ENCODE data around the gene FBXL12. TPM values are rescaled to one million over a fixed set of nuclear protein-coding genes. Genes with fewer than 3 reads are reported as not detected.
"Not testable (repeated sequence)": the region's sequence is repeated elsewhere in the genome, so short reads cannot be mapped to it uniquely, and the experiment has no call there.

Gene FBXL12
- total and polyA plus RNA-seq, 5 experiments from 2014 or later, result 8.3 to 42.1 (median 15.6) TPM

DNA sequence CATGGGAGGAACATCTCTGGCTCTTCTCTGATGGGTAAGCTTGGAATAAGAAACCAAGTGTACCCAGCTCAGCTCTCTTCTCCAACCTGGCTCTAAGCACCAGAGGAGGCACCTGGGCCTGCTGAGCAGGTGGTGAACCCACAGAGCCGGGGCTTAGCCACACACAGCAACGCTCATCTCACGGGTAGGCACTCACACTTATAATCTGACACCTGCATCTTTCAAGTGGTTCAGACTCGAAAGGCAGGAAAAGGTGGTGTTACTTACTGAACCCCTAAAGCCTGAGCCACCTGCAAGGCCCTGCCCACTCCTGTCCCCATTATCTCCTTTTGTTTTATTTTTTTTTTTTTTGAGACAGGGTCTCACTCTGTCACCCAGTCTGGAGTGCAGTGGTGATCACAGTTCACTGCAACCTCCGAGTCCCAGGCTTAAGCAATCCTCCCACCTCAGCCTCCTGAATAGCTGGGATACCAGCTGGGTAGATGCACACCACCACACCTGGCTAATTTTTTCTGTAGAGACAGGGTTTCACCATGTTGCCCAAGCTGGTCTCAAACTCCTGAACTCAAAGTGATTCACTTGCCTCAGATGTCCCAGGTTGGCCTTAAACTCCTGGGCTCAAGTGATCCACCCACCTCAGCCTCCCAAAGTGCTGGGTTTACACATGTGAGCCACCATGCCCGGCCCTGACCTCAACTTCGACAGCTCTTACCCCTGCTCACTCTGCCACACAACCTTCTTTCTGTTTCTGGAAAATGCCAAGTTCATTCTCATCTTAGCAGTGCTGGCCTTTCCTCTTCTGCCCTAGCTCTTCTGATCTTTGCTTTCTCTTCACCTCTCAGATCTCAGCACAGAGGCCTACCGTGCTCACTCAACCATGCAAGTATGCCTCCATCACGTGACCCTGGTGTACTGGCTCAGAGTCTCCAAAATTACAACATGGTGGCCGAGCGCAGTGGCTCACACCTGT is 9.7 kb downstream of the FBXL12 start:
- Mint-ChIP-seq H3K4me1 (peaks cover 14 to 48% (median 32%) of the 10 kb centered on the region in 4 donors), H3K9me3 (peaks cover 0 to 2% (median 0%) of the 10 kb centered on the region in 9 donors), H3K36me3 (peaks cover 0 to 25% (median 9%) of the 10 kb centered on the region in 3 donors), H3K27ac (peak overlapping the region; percentile 87 to 97 (median 91)), H3K27me3 (no peaks in the 10 kb centered on the region), H3K4me3 (peak overlapping the region in 9 of 10 donors; percentile 18 to 86 (median 53))
- peak in 8 of 10 donors; percentile 19 to 73 (median 42) for DNase-seq
- POLR2A ChIA-PET, result interaction anchor here (0.7 to 3.6 kb wide), 7 partner anchors 10 to 202 kb away, joined by 3 to 14 read pairs (median 4); partner anchors contain the start of genes FBXL12 and UBL5
- ATAC-seq, result peak; percentile 92 to 97

DNA sequence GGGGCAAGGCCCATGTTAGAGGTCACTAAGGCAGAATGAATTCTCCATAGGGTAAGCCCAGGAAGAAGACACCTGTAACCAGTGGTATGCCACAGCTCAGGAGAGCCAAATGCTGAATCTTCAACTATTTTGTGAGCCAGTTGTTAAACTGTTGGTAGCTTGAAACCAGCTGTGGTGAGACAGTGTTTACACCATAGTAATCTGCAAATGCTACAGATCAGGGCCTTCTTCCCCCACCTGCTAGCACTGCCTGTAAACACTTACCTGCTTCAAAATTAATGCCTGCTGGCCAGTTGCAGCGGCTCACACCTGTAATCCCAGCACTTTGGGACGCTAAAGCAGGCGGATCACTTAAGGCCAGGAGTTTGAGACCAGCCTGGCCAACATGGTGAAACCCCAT is 12.1 kb downstream of the FBXL12 start:
- Mint-ChIP-seq H3K4me1 (peaks cover 12 to 51% (median 32%) of the 10 kb centered on the region in 4 donors), H3K4me3 (no peak overlapping the region), H3K27ac (peak overlapping the region; percentile 43 to 95 (median 87)), H3K27me3 (no peaks in the 10 kb centered on the region), H3K36me3 (peaks cover 0 to 13% (median 7%) of the 10 kb centered on the region in 3 donors), H3K9me3 (no peaks in the 10 kb centered on the region)
- POLR2A ChIA-PET, result interaction anchor here (0.6 to 1.9 kb wide), 4 partner anchors 11 to 761 kb away, joined by 5 to 10 read pairs (median 5); partner anchors contain the start of gene FBXL12
- ATAC-seq (no peak), DNase-seq (no peak)

DNA sequence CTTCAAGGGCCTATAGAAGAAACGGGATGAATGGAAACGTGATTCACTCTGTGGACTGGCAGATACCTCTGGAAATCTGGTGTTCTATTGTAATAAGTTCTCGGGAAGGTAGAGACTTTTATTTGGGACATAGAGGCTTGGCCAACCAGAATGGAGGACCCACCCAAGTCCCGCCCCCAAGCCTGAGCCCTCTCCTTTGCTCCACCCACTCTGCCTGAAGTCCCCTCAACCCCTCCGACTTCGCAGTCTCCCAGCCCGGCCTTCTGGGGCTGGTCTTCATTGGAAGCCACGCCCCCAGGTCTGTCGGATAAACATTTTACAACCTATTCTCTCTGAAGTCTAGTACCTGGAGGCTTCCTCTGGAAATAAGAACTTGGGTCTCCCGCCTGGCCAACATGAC is 16.9 kb downstream of the FBXL12 start:
- H3K27me3 Mint-ChIP-seq, result no peaks in the 10 kb centered on the region
- H3K9me3 Mint-ChIP-seq, result no peaks in the 10 kb centered on the region
- POLR2A ChIA-PET, result no interaction called here
- no peak overlapping the region for H3K4me3 Mint-ChIP-seq
- H3K4me1 Mint-ChIP-seq, result peaks cover 2 to 35% (median 14%) of the 10 kb centered on the region in 4 donors
- H3K27ac Mint-ChIP-seq, result peak overlapping the region in 4 of 10 donors; percentile 14 to 80 (median 29)
- ATAC-seq (no peak), DNase-seq (no peak)
- peaks cover 0 to 2% (median 0%) of the 10 kb centered on the region in 3 donors for H3K36me3 Mint-ChIP-seq

DNA sequence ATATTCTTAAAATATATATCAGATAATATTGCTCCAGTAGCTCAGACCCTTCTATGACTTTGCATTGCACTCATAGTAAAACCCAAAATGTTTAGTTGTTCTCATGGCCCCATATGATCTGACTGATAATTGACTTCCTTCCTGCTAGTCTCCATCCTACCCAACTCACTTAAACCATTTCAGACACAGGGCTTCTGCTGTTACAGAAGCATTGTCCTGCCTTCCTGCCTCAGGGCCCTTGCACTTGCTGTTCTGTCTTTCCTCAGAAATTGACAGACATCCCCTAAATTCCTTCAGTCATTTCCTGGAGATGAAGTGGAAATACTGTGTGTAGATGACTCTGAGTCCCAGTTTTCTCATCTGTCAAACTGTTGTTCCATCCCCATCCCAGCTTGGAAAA is 19.7 kb downstream of the FBXL12 start:
- Mint-ChIP-seq H3K36me3 (peaks cover 0 to 2% (median 0%) of the 10 kb centered on the region in 3 donors), H3K27ac (peak overlapping the region in 5 of 10 donors; percentile 41 to 87 (median 55)), H3K4me3 (peak overlapping the region in 1 of 10 donors; percentile 42), H3K4me1 (peaks cover 7 to 32% (median 18%) of the 10 kb centered on the region in 4 donors), H3K9me3 (no peaks in the 10 kb centered on the region), H3K27me3 (no peaks in the 10 kb centered on the region)
- ATAC-seq (no peak), DNase-seq (no peak)
- POLR2A ChIA-PET, result interaction anchor here (0.6 to 2.1 kb wide), 5 partner anchors 10 to 536 kb away, joined by 3 to 10 read pairs (median 3); partner anchors contain the start of genes FBXL12 and PIN1

DNA sequence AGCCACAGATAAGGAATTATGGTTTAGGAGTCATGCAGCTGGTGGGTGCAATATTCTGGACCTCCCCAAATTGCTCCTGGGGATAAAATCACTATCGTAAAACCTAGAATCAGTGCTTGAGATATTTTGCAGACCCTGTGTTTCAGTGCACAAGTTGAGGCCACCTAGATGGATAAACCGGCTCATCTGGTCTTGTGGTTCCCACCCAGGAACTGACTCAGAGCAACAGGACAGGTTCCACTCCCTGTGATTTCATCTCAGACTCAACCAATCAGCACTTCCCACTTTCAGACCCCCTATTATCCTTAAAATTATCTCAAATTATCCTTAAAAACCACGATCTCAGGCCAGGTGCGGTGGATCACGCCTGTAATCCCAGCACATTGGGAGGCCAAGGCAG is 21.0 kb downstream of the FBXL12 start:
- Mint-ChIP-seq H3K36me3 (no peaks in the 10 kb centered on the region), H3K4me3 (no peak overlapping the region), H3K27me3 (no peaks in the 10 kb centered on the region), H3K27ac (peak overlapping the region in 2 of 10 donors; percentile 36 to 57), H3K4me1 (peaks cover 9 to 31% (median 25%) of the 10 kb centered on the region in 4 donors), H3K9me3 (peaks cover 0 to 6% (median 0%) of the 10 kb centered on the region in 9 donors)
- POLR2A ChIA-PET, result interaction anchor here (2.1 kb wide), 2 partner anchors 11 to 21 kb away, joined by 5 to 10 read pairs; partner anchors contain the start of gene FBXL12
- ATAC-seq, result no peak
- DNase-seq, result no peak

DNA sequence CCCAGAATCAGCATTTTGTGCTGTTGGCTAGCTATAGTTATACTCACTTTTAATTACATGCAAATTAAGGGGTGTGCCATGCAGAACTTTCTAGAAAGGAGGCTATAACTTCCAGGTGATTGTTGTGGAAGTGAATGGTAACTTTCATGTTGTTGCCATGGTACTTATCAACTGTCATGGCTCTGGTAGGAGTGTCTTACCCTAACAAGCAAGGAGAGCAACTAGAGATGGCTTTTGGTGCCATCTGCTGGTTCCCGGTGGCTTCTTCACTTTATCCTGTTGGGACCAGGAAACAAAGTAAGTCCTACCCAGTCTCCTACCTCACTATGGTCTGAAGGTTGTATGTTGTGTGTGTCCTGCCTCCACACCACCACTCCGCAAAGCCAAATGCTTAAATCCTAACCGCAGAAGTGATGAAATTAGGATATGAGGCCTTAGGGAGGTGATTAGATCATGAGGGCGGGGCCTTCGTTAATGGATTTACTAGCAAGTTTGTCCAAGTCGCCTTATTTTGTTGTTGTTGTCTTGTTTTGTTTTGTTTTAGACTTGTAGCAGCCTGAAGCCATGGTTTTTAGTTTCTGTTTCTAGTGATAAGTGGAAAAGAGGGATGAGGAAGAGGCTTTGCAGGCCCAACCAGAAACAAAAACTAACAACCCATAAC is 22.6 kb downstream of the FBXL12 start:
- H3K4me3 Mint-ChIP-seq, result peak overlapping the region in 2 of 10 donors; percentile 28 to 65
- H3K4me1 Mint-ChIP-seq, result peaks cover 9 to 34% (median 29%) of the 10 kb centered on the region in 4 donors
- ATAC-seq, result peak; percentile 40 to 54
- peak; percentile 61 to 94 (median 86) for DNase-seq
- POLR2A ChIA-PET, result interaction anchor here (0.7 to 1.3 kb wide), 9 partner anchors 11 to 1684 kb away, joined by 3 to 10 read pairs (median 4); partner anchors contain the start of genes FBXL12 and ZNF561
- H3K27me3 Mint-ChIP-seq, result no peaks in the 10 kb centered on the region
- H3K9me3 Mint-ChIP-seq, result peaks cover 0 to 6% (median 0%) of the 10 kb centered on the region in 9 donors
- no peaks in the 10 kb centered on the region for H3K36me3 Mint-ChIP-seq
- H3K27ac Mint-ChIP-seq, result peak overlapping the region; percentile 81 to 98 (median 91)

DNA sequence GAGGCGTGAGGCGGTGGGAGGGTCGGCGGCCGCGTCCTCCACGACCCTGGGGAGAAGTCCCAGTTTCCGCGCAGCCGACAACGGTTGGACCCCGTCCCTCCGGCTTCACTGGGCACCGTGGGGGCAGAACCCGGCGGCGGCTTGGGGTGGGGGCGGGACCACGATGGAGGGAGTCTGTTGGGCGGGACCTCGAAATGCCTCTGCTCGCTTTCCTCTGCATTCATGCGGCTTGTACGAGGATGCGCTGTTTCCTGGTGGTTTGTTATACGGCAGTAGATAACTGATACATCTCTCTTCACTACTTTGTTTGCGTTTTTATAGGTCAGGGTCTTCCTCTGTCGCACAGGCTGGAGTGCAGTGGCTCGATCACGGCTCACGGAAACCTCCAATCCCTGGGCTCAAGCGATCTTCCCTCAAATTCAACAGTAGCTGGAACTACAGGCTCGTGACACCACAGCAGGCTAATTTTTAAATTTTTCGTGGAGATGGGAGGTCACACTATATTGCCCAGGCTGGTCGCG is 25.7 kb downstream of the FBXL12 start:
- DNase-seq, result peak in 6 of 10 donors; percentile 52 to 85 (median 59)
- Mint-ChIP-seq H3K9me3 (peaks cover 0 to 6% (median 0%) of the 10 kb centered on the region in 9 donors), H3K4me1 (peaks cover 10 to 39% (median 27%) of the 10 kb centered on the region in 4 donors), H3K36me3 (no peaks in the 10 kb centered on the region), H3K4me3 (peak overlapping the region; percentile 86 to 97 (median 90)), H3K27me3 (no peaks in the 10 kb centered on the region), H3K27ac (peak overlapping the region; percentile 91 to 99 (median 96))
- POLR2A ChIA-PET, result interaction anchor here (0.6 to 2.4 kb wide), 7 partner anchors 16 to 1623 kb away, joined by 4 to 14 read pairs (median 6); partner anchors contain the start of genes FBXL12, ZNF559, ZNF561 and ZNF846
- peak; percentile 26 to 29 for ATAC-seq

DNA sequence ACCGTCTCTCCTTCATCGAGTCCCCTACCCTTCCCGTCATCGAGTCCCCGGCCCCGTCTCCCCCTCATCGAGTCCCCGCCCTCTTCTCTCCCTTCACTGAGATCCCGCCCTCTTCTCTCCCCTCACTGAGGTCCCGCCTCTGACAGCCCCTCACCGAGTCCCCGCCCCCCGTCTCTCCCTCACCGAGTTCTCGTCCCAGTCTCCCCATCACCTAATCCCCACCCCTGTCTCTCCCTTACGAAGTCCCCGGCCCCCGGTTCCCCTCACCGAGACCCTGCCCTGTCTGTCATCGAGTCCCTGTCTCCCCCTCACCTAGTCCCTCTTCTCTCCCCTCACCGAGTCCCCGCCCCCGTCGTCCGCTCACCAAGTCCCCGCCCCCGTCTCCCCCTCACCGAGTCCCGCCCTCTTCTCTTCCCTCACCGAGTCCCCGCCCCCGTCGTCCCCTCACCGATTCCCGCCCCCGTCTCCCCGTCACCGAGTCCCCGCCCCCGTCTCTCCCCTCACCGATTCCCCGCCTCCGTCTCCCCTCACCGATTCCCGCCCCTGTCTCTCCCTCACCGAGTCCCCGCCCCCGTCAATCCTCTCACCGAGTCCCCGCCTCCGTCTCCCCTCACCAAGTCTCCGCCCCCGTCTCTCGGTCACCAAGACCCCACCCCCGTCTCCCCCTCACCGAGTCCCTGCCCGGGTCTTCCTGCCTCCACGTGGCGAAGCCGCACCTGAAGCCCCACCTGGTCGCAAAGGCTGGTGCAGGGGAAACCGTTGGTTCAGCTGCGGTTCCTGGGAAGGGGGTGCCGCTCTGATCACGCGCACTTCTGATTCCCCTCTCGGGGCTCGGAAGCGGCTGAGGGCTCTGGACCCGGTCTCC is 26.4 kb downstream of the FBXL12 start:
- H3K9me3 Mint-ChIP-seq, result peaks cover 0 to 6% (median 0%) of the 10 kb centered on the region in 9 donors
- peak overlapping the region; percentile 57 to 99 (median 96) for H3K27ac Mint-ChIP-seq
- peaks cover 10 to 39% (median 27%) of the 10 kb centered on the region in 4 donors for H3K4me1 Mint-ChIP-seq
- POLR2A ChIA-PET, result interaction anchor here (0.6 to 2.4 kb wide), 7 partner anchors 16 to 1624 kb away, joined by 4 to 14 read pairs (median 6); partner anchors contain the start of genes FBXL12, ZNF559, ZNF561 and ZNF846
- peak overlapping the region; percentile 86 to 97 (median 90) for H3K4me3 Mint-ChIP-seq
- ATAC-seq, result peak; percentile 57 to 60
- H3K36me3 Mint-ChIP-seq, result no peaks in the 10 kb centered on the region
- H3K27me3 Mint-ChIP-seq, result no peaks in the 10 kb centered on the region
- peak; percentile 90 to 97 (median 94) for DNase-seq

DNA sequence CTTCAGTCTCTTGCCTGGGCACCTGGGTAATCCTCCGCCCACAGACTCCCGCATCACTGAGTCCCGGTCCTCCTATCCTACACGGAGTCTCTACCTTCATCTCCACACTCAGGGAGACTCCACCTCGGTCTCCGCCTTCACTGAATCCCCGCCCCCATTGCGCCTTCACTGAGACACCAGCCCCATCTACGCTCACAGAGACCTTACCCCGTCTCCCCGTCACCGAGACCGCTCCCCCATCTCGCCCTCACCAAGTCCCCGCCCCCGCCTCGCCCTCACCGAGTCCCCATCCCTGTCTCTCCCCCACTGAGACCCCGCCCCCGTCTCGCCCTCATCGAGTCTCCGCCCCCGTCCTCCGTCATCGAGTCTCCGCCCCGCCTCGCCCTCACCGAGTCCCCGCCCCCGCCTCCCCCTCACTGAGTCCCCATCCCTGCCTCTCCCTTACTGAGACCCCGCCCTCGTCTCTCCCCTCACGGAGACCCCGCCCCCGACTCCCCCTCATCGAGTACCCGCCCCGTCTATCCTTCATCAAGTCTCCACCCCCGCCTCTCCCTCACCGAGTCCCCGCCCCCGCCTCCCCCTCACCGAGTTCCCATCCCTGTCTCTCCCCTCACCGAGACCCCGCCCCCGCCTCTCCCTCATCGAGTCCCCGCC is 27.2 kb downstream of the FBXL12 start:
- ATAC-seq, result peak; percentile 47 to 56
- POLR2A ChIA-PET, result interaction anchor here (0.7 to 1.6 kb wide), 2 partner anchors 23 to 170 kb away, joined by 3 to 6 read pairs; partner anchors contain the start of genes ZNF561 and ZNF846

DNA sequence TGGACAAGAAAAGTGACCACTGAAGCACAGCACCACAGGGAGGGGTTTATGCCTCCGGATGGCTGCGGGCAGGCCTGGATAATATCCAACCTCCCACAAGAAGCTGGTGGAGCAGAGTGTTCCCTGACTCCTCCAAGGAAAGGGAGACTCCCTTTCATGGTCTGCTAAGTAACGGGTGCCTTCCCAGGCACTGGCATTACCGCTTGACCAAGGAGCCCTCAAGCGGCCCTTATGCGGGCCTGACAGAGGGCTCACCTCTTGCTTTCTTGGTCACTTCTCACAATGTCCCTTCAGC is 27.9 kb downstream of the FBXL12 start:
- ATAC-seq, DNase-seq, H3K27me3 Mint-ChIP-seq, H3K36me3 Mint-ChIP-seq, H3K9me3 Mint-ChIP-seq: not testable (repeated sequence)
- H3K4me3 Mint-ChIP-seq, result peak overlapping the region in 6 of 10 donors; percentile 48 to 97 (median 88)
- POLR2A ChIA-PET, result interaction anchor here (0.6 to 1.6 kb wide), 3 partner anchors 23 to 1276 kb away, joined by 3 to 6 read pairs (median 3); partner anchors contain the start of genes ZNF561 and ZNF846
- H3K4me1 Mint-ChIP-seq, result peaks cover 9 to 42% (median 29%) of the 10 kb centered on the region in 4 donors
- H3K27ac Mint-ChIP-seq, result peak overlapping the region in 7 of 10 donors; percentile 18 to 99 (median 97)

More for the DNA sequence above, 27.2 kb downstream of the FBXL12 start:
- Mint-ChIP-seq H3K27ac (peak overlapping the region; percentile 74 to 99 (median 96)), H3K27me3 (no peaks in the 10 kb centered on the region), H3K9me3 (peaks cover 0 to 6% (median 0%) of the 10 kb centered on the region in 9 donors), H3K4me3 (peak overlapping the region; percentile 86 to 97 (median 90)), H3K36me3 (no peaks in the 10 kb centered on the region), H3K4me1 (peaks cover 11 to 43% (median 30%) of the 10 kb centered on the region in 4 donors)
- DNase-seq, result peak; percentile 83 to 99 (median 93)
